Measurements from ENCODE around the gene HS3ST5.
"Not testable (repeated sequence)": the region's sequence is repeated elsewhere in the genome, so short reads cannot be mapped to it uniquely, and the experiment has no call there.

The HS3ST5 gene

DNA sequence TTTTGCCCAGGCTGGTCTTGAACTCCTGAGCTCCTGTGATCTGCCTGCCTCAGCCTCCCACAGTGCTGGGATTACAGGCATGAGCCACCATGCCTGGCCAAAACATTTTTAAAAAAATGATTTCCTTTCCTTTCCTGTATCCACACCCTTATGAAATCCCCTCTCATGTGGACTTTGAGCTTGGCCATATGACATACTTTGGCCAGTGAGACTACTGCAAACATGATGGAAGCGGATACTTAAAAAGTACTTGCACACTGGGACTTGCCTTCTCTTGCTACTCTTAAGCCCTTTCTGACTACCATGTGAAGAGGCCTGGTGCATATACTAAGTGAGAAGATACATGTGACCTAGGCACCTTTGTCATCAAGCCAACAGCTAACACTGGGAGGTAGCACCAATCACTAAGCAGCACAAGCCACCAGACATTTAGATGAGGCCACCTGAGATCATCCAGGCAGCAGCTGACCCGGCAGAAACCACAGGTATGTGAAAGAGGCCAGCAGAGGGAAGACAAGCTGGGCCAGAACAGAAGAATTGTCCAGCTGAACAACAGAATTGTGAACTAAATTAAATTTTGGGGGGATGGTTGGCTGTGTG is 293.4 kb downstream of the HS3ST5 start:
- H3K27ac ChIP-seq (ENCODE audit: low read depth, low read length), result no peak overlapping the region
- H3K4me1 ChIP-seq (ENCODE audit: control insufficient read depth, insufficient read depth, low read length), result no peaks in the 10 kb centered on the region
- no peaks in the 10 kb centered on the region for H3K36me3 ChIP-seq (ENCODE audit: control insufficient read depth, insufficient read depth, low read length)
- no peak overlapping the region for H3K9ac ChIP-seq (ENCODE audit: low read length)
- no peaks in the 10 kb centered on the region for H3K27me3 ChIP-seq (ENCODE audit: control insufficient read depth, insufficient read depth, low read length)
- no peak overlapping the region for H3K4me3 ChIP-seq (ENCODE audit: low read depth, low read length)
- peaks cover 6% of the 10 kb centered on the region for H3K9me3 ChIP-seq (ENCODE audit: control insufficient read depth, insufficient read depth, low read depth, low read length)

GRCh38 chr6:114044566-114044965 is 298.3 kb downstream of the HS3ST5 start:
- H3K27ac ChIP-seq (ENCODE audit: low read depth, low read length); H3K4me3 ChIP-seq (ENCODE audit: low read depth, low read length); H3K36me3 ChIP-seq (ENCODE audit: control insufficient read depth, insufficient read depth, low read length); H3K9ac ChIP-seq (ENCODE audit: low read length); H3K27me3 ChIP-seq (ENCODE audit: control insufficient read depth, insufficient read depth, low read length); H3K9me3 ChIP-seq (ENCODE audit: control insufficient read depth, insufficient read depth, low read depth, low read length): not testable (repeated sequence)
- H3K4me1 ChIP-seq (ENCODE audit: control insufficient read depth, insufficient read depth, low read length), result peaks cover 12% of the 10 kb centered on the region

DNA sequence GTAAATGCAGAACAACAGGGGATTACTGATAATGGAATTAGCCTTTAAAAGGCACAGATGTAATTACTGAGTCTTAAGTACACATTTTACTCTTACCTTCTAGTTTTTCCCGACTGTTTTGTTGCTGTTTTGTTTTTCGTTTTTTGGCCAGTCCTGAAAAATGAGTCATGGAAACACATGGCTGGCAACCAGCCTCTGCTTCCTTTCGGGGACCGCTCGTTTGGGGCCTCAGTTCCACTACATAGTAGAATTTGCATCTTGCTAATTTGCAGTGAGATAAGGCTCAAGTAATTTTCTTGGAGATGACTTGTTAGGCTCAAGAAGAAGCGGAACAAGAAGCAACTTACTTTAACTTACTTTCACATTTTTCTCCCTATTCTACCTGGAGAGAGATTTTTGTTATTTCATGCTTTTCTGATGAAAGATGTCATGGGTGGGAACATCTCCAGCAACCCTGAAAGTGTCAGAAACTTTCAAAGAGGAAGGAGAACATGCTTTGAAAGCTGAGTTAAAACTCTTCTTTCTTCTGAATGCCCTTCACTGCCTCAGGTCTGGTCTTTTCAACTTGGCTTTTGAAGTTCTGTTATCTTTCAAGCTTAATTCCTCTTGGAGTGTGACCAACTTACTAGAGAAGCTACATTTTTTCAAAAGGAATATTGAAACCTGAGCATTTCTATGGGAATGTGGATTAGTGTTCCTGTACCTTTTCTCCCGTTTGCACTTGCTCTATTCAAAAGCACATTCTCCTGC is 300.4 kb downstream of the HS3ST5 start:
- peaks cover 12% of the 10 kb centered on the region for H3K4me1 ChIP-seq (ENCODE audit: control insufficient read depth, insufficient read depth, low read length)
- no peak overlapping the region for H3K4me3 ChIP-seq (ENCODE audit: low read depth, low read length)
- no peaks in the 10 kb centered on the region for H3K9me3 ChIP-seq (ENCODE audit: control insufficient read depth, insufficient read depth, low read depth, low read length)
- H3K36me3 ChIP-seq (ENCODE audit: control insufficient read depth, insufficient read depth, low read length), result no peaks in the 10 kb centered on the region
- H3K27me3 ChIP-seq (ENCODE audit: control insufficient read depth, insufficient read depth, low read length), result no peaks in the 10 kb centered on the region
- no peak overlapping the region for H3K27ac ChIP-seq (ENCODE audit: low read depth, low read length)
- H3K9ac ChIP-seq (ENCODE audit: low read length), result no peak overlapping the region

- peaks cover 12% of the 10 kb centered on the region for H3K4me1 ChIP-seq (ENCODE audit: control insufficient read depth, insufficient read depth, low read length)
- no peak overlapping the region for H3K9ac ChIP-seq (ENCODE audit: low read length)
Observed at GRCh38 chr6:114040871-114041270, 302.0 kb downstream of the HS3ST5 start.

GRCh38 chr6:114039841-114040240 is 303.0 kb downstream of the HS3ST5 start:
- Histone ChIP-seq H3K4me3 (ENCODE audit: low read depth, low read length) (no peak overlapping the region), H3K9ac (ENCODE audit: low read length) (no peak overlapping the region), H3K36me3 (ENCODE audit: control insufficient read depth, insufficient read depth, low read length) (no peaks in the 10 kb centered on the region)

More at GRCh38 chr6:114040871-114041270, 302.0 kb downstream of the HS3ST5 start:
- Histone ChIP-seq H3K4me3 (ENCODE audit: low read depth, low read length) (no peak overlapping the region), H3K9me3 (ENCODE audit: control insufficient read depth, insufficient read depth, low read depth, low read length) (no peaks in the 10 kb centered on the region), H3K27me3 (ENCODE audit: control insufficient read depth, insufficient read depth, low read length) (no peaks in the 10 kb centered on the region), H3K36me3 (ENCODE audit: control insufficient read depth, insufficient read depth, low read length) (no peaks in the 10 kb centered on the region), H3K27ac (ENCODE audit: low read depth, low read length) (no peak overlapping the region)

DNA sequence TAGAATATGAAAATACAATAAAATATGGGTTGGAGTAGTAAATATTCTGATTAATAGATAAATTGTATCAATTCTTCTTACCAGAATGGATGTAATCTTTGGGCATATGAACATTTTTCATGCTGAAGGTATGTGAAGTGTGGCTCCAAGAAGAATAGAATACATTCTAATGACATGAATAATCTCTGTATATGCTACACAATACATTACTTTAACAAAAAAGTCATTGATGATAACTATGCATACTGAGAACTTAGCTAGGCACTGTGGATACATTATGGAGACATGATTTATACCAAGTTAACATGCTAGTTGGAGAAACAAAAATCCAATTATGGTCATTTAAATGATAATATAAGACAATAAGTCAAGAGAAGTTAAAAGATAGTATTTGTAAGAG is 309.2 kb downstream of the HS3ST5 start:
- Histone ChIP-seq H3K9ac (ENCODE audit: low read length) (no peak overlapping the region), H3K4me1 (ENCODE audit: control insufficient read depth, insufficient read depth, low read length) (no peaks in the 10 kb centered on the region), H3K4me3 (ENCODE audit: low read depth, low read length) (no peak overlapping the region), H3K27ac (ENCODE audit: low read depth, low read length) (no peak overlapping the region), H3K9me3 (ENCODE audit: control insufficient read depth, insufficient read depth, low read depth, low read length) (no peaks in the 10 kb centered on the region), H3K27me3 (ENCODE audit: control insufficient read depth, insufficient read depth, low read length) (no peaks in the 10 kb centered on the region), H3K36me3 (ENCODE audit: control insufficient read depth, insufficient read depth, low read length) (no peaks in the 10 kb centered on the region)

More at GRCh38 chr6:114039841-114040240, 303.0 kb downstream of the HS3ST5 start:
- no peak overlapping the region for H3K27ac ChIP-seq (ENCODE audit: low read depth, low read length)
- peaks cover 12% of the 10 kb centered on the region for H3K4me1 ChIP-seq (ENCODE audit: control insufficient read depth, insufficient read depth, low read length)
- H3K27me3 ChIP-seq (ENCODE audit: control insufficient read depth, insufficient read depth, low read length), result no peaks in the 10 kb centered on the region
- H3K9me3 ChIP-seq (ENCODE audit: control insufficient read depth, insufficient read depth, low read depth, low read length), result no peaks in the 10 kb centered on the region

GRCh38 chr6:114032721-114033120 is 310.1 kb downstream of the HS3ST5 start:
- no peaks in the 10 kb centered on the region for H3K27me3 ChIP-seq (ENCODE audit: control insufficient read depth, insufficient read depth, low read length)

GRCh38 chr6:114030767-114031166 is 312.1 kb downstream of the HS3ST5 start:
- Histone ChIP-seq H3K36me3 (ENCODE audit: control insufficient read depth, insufficient read depth, low read length) (no peaks in the 10 kb centered on the region), H3K9ac (ENCODE audit: low read length) (no peak overlapping the region), H3K27ac (ENCODE audit: low read depth, low read length) (no peak overlapping the region), H3K27me3 (ENCODE audit: control insufficient read depth, insufficient read depth, low read length) (no peaks in the 10 kb centered on the region), H3K9me3 (ENCODE audit: control insufficient read depth, insufficient read depth, low read depth, low read length) (no peaks in the 10 kb centered on the region), H3K4me1 (ENCODE audit: control insufficient read depth, insufficient read depth, low read length) (no peaks in the 10 kb centered on the region), H3K4me3 (ENCODE audit: low read depth, low read length) (no peak overlapping the region)

More at GRCh38 chr6:114032721-114033120, 310.1 kb downstream of the HS3ST5 start:
- Histone ChIP-seq H3K36me3 (ENCODE audit: control insufficient read depth, insufficient read depth, low read length) (no peaks in the 10 kb centered on the region), H3K9ac (ENCODE audit: low read length) (no peak overlapping the region), H3K27ac (ENCODE audit: low read depth, low read length) (no peak overlapping the region), H3K9me3 (ENCODE audit: control insufficient read depth, insufficient read depth, low read depth, low read length) (no peaks in the 10 kb centered on the region), H3K4me1 (ENCODE audit: control insufficient read depth, insufficient read depth, low read length) (no peaks in the 10 kb centered on the region), H3K4me3 (ENCODE audit: low read depth, low read length) (no peak overlapping the region)

DNA sequence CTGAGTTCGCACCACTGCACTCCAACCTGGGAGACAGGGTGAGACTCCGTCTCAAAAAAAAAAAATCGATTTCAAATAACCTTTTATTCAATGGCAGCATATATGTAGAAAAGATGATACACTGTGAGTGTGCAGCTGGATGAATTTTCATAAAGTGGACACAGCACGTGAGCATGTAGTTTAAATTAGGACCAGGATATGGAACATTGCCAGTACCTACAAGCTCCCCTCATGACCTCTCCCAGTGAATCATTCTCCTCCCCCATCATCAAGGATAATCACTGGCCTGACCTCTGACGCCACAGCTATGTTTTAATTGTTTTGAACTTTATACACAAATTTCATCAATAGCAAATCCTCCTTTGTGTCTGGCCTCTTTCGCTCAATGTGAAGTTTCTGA is 318.1 kb downstream of the HS3ST5 start:
- H3K36me3 ChIP-seq (ENCODE audit: control insufficient read depth, insufficient read depth, low read length), result no peaks in the 10 kb centered on the region
- no peak overlapping the region for H3K4me3 ChIP-seq (ENCODE audit: low read depth, low read length)
- H3K4me1 ChIP-seq (ENCODE audit: control insufficient read depth, insufficient read depth, low read length), result no peaks in the 10 kb centered on the region
- H3K27me3 ChIP-seq (ENCODE audit: control insufficient read depth, insufficient read depth, low read length), result no peaks in the 10 kb centered on the region
- H3K9me3 ChIP-seq (ENCODE audit: control insufficient read depth, insufficient read depth, low read depth, low read length), result 0 out of 2 replicates have a peak, but pooled peaks cover 2% of the 10 kb centered on the region
- H3K27ac ChIP-seq (ENCODE audit: low read depth, low read length), result no peak overlapping the region
- H3K9ac ChIP-seq (ENCODE audit: low read length), result no peak overlapping the region

DNA sequence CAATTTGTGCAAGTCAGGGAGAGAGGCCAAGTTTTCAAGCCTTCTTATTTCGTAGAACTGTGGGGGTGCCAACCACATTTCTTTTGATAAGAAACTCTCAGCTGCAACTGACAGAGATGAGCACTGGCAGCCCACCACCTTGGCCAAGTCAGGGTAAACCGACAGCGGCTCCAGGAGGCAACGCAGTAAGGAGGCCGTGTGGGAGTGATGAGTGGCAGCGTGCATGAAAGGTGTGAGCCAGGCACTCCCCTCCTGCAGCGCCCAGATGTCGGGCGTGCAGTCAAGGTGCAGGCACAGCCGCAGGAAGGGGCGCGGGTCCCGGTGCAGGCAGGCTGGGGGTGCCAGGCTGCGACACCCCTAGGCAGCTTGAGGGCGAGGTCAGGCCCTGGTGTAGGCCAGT is 322.6 kb downstream of the HS3ST5 start:
- Histone ChIP-seq H3K27me3 (ENCODE audit: control insufficient read depth, insufficient read depth, low read length) (no peaks in the 10 kb centered on the region), H3K36me3 (ENCODE audit: control insufficient read depth, insufficient read depth, low read length) (no peaks in the 10 kb centered on the region), H3K4me3 (ENCODE audit: low read depth, low read length) (no peak overlapping the region), H3K4me1 (ENCODE audit: control insufficient read depth, insufficient read depth, low read length) (no peaks in the 10 kb centered on the region; the same call in 1 of the 2 replicates), H3K9ac (ENCODE audit: low read length) (no peak overlapping the region), H3K27ac (ENCODE audit: low read depth, low read length) (no peak overlapping the region), H3K9me3 (ENCODE audit: control insufficient read depth, insufficient read depth, low read depth, low read length) (peaks cover 14% of the 10 kb centered on the region; the same call in 1 of the 2 replicates)

GRCh38 chr6:114017146-114017545 is 325.7 kb downstream of the HS3ST5 start:
- H3K36me3 ChIP-seq (ENCODE audit: control insufficient read depth, insufficient read depth, low read length); H3K4me3 ChIP-seq (ENCODE audit: low read depth, low read length); H3K27me3 ChIP-seq (ENCODE audit: control insufficient read depth, insufficient read depth, low read length); H3K4me1 ChIP-seq (ENCODE audit: control insufficient read depth, insufficient read depth, low read length); H3K27ac ChIP-seq (ENCODE audit: low read depth, low read length); H3K9ac ChIP-seq (ENCODE audit: low read length): not testable (repeated sequence)
- peaks cover 14% of the 10 kb centered on the region; the same call in 1 of the 2 replicates for H3K9me3 ChIP-seq (ENCODE audit: control insufficient read depth, insufficient read depth, low read depth, low read length)

Measured in HUES6 (cell line).